ENCODE data around the gene TULP1. TPM values are rescaled to one million over a fixed set of nuclear protein-coding genes. Genes with fewer than 3 reads are reported as not detected.

The TULP1 gene
- total RNA-seq, 4 donors from 2014 or later = 0.72 to 0.83 TPM; not detected in 2

- Histone ChIP-seq H3K27ac (peak overlapping the region; percentile 95), H3K4me3 (peak overlapping the region; percentile 29), H3K4me1 (peaks cover 70% of the 10 kb centered on the region), H3K9me3 (no peaks in the 10 kb centered on the region), H3K27me3 (no peaks in the 10 kb centered on the region), H3K36me3 (peaks cover 15% of the 10 kb centered on the region)
- peak in 1 of 2 donors; percentile 79 for DNase-seq (ENCODE audit: low spot score in 2 of 2)
- TF ChIP-seq POLR2A (IDR thresholded peaks at IDR 0.05) (no peak), POLR2AphosphoS5 (IDR thresholded peaks at IDR 0.05) (peak in 2 of 3 donors; percentile 69 to 78)
- 50% methylated on average over 26 of the region's 61 CpGs for whole genome bisulfite sequencing
These were observed 26.4 kb downstream of the TULP1 start for GRCh38 chr6:35486005-35486925.

- Histone ChIP-seq H3K4me3 (peak overlapping the region; percentile 29), H3K36me3 (peaks cover 18% of the 10 kb centered on the region), H3K27ac (peak overlapping the region; percentile 95), H3K4me1 (peaks cover 62% of the 10 kb centered on the region), H3K27me3 (no peaks in the 10 kb centered on the region), H3K9me3 (no peaks in the 10 kb centered on the region)
- DNase-seq (ENCODE audit: low spot score in 2 of 2) = no peak
- TF ChIP-seq POLR2A (IDR thresholded peaks at IDR 0.05) (no peak), CTCF (IDR thresholded peaks at IDR 0.05) (no peak), POLR2AphosphoS5 (IDR thresholded peaks at IDR 0.05) (no peak), EP300 (IDR thresholded peaks at IDR 0.05) (no peak)
- WGBS = 29% methylated on average over 5 of the region's 11 CpGs
These were observed 27.3 kb downstream of the TULP1 start for GRCh38 chr6:35485402-35485877.

GRCh38 chr6:35484921-35485392 is 27.7 kb downstream of the TULP1 start:
- no peaks in the 10 kb centered on the region for H3K9me3 ChIP-seq
- no peak overlapping the region for H3K4me3 ChIP-seq
- no peak for DNase-seq (ENCODE audit: low spot score in 2 of 2)
- WGBS = 90% methylated on average over 4 of the region's 7 CpGs
- H3K27me3 ChIP-seq = no peaks in the 10 kb centered on the region
- no peak for TF ChIP-seq POLR2A (IDR thresholded peaks at IDR 0.05)
- TF ChIP-seq EP300 (IDR thresholded peaks at IDR 0.05) = no peak
- no peak for TF ChIP-seq POLR2AphosphoS5 (IDR thresholded peaks at IDR 0.05)
- TF ChIP-seq CTCF (IDR thresholded peaks at IDR 0.05) = no peak
- H3K27ac ChIP-seq = peak overlapping the region; percentile 95
- H3K36me3 ChIP-seq = peaks cover 23% of the 10 kb centered on the region
- peaks cover 57% of the 10 kb centered on the region for H3K4me1 ChIP-seq

GRCh38 chr6:35483893-35484645 is 28.6 kb downstream of the TULP1 start:
- peaks cover 32% of the 10 kb centered on the region for H3K36me3 ChIP-seq
- H3K27ac ChIP-seq = peak overlapping the region; percentile 95
- H3K4me3 ChIP-seq = no peak overlapping the region
- WGBS = 86% methylated on average over 13 of the region's 13 CpGs
- no peaks in the 10 kb centered on the region for H3K9me3 ChIP-seq
- no peaks in the 10 kb centered on the region for H3K27me3 ChIP-seq
- peaks cover 48% of the 10 kb centered on the region for H3K4me1 ChIP-seq
- TF ChIP-seq CTCF (IDR thresholded peaks at IDR 0.05) = no peak
- no peak for TF ChIP-seq POLR2AphosphoS5 (IDR thresholded peaks at IDR 0.05)
- no peak for TF ChIP-seq EP300 (IDR thresholded peaks at IDR 0.05)
- TF ChIP-seq POLR2A (IDR thresholded peaks at IDR 0.05) = no peak
- DNase-seq (ENCODE audit: low spot score in 2 of 2) = no peak

- Histone ChIP-seq H3K36me3 (peaks cover 37% of the 10 kb centered on the region), H3K9me3 (no peaks in the 10 kb centered on the region), H3K27me3 (no peaks in the 10 kb centered on the region), H3K4me1 (peaks cover 42% of the 10 kb centered on the region), H3K27ac (no peak overlapping the region), H3K4me3 (no peak overlapping the region)
- WGBS = 92% methylated on average over 3 of the region's 3 CpGs
- TF ChIP-seq POLR2AphosphoS5 (IDR thresholded peaks at IDR 0.05) = no peak
- no peak for TF ChIP-seq CTCF (IDR thresholded peaks at IDR 0.05)
- no peak for TF ChIP-seq EP300 (IDR thresholded peaks at IDR 0.05)
- TF ChIP-seq POLR2A (IDR thresholded peaks at IDR 0.05) = no peak
- DNase-seq (ENCODE audit: low spot score in 2 of 2) = no peak
These were observed 29.2 kb downstream of the TULP1 start for GRCh38 chr6:35483490-35483889.

Data from suprapubic skin (tissue), 4 donors.